Fibroblast of the aortic adventitia (primary cell): ENCODE results near the gene ANKFY1. TPM values are rescaled to one million over a fixed set of nuclear protein-coding genes. Genes with fewer than 3 reads are reported as not detected.

Experiments
- DNase-seq: peaks from one replicate; pipeline ENCODE4 v3.0.0-alpha.2; 2010; ENCODE audit warnings: low read depth
- H3K4me3 ChIP-seq: 2 replicates; pipeline ENCODE4 v1.5.1; 2011; ENCODE audit warnings: low read depth, mild to moderate bottlenecking, control low read depth, low read length, moderate library complexity
- small RNA-seq: library from RNA; depleted of rRNA; stranded (forward); fragments of <200 nt; gene quantifications from one replicate; pipeline ENCODE3, GENCODE V24; 2012
- total RNA-seq: library from RNA; depleted of rRNA; stranded (reverse); fragments of >200 nt; gene quantifications from 2 replicates; pipeline ENCODE4 v1.2.3, GENCODE V29; 2012; ENCODE audit warnings: low replicate concordance
- TF ChIP-seq, protein P1 (sequence below): IDR thresholded peaks from 2 replicates; pipeline ENCODE4 v1.5.1; 2011; ENCODE audit warnings: mild to moderate bottlenecking, low read length, control low read depth, inconsistent platforms; ENCODE audit not compliant: insufficient read depth

The ANKFY1 gene
- total RNA-seq, 1 donor: 55.0 TPM

DNA sequence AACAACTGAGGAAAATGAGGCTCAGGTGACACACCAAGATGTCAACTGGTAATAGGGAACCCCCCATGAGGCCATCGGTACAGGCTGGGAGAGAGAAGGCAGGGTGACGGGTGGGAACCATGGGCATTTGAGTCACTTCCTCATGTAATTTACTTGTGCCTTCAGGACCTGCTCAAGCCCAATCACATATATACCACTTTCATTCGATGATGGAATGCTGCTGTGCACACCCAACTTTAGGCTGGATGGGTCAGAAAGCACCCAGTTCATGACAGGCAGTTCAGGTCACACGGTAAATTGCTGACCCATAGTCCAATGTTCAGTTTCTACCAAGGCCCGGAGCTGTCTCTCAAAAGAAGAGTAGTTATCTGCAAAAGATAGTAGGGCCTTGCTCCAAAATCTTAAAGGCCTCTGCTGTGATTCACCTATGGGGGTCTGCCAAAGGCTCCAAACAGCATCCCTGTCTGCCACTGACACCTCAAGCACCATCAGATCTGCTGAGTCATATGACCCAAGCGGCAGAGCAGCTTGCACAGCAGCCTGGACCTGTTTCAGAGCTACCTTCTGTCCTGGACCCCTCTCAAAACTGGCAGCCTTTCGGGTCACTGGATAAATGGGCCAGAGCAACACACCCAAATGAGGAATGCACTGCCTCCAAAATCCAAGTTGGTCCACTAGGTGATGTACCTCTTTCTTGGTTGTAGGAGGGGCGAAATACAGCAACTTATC, 145.6 kb downstream of the ANKFY1 start:
- TF ChIP-seq, protein P1, sequence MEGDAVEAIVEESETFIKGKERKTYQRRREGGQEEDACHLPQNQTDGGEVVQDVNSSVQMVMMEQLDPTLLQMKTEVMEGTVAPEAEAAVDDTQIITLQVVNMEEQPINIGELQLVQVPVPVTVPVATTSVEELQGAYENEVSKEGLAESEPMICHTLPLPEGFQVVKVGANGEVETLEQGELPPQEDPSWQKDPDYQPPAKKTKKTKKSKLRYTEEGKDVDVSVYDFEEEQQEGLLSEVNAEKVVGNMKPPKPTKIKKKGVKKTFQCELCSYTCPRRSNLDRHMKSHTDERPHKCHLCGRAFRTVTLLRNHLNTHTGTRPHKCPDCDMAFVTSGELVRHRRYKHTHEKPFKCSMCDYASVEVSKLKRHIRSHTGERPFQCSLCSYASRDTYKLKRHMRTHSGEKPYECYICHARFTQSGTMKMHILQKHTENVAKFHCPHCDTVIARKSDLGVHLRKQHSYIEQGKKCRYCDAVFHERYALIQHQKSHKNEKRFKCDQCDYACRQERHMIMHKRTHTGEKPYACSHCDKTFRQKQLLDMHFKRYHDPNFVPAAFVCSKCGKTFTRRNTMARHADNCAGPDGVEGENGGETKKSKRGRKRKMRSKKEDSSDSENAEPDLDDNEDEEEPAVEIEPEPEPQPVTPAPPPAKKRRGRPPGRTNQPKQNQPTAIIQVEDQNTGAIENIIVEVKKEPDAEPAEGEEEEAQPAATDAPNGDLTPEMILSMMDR: no peak
- DNase-seq: no peak
- H3K4me3 ChIP-seq: no peak overlapping the region

DNA sequence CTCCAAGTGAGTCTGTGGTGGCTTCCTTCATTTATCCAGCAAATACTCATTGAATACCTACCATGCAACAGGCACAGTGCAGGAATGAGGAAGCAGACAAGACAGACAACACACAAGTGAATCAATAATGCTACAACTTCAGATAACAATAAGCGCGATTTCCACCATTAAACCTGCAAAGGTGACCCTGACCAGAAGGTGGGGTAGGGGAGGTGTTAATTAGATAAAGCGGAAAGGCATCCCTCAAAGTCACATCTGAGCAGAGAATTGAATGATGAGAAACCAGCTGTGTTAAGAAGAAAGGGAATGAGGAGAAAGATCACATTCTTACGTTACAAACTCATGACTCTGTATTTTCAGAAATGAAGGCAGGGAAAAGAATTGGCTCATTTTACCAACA, 147.3 kb downstream of the ANKFY1 start:
- DNase-seq: no peak
- TF ChIP-seq, protein P1: no peak
- no peak overlapping the region for H3K4me3 ChIP-seq

Small RNAs within 50 kb of the gene (small RNA-seq; reads per million reads assigned to genes)
- gene RF00019: not detected

Other genes starting within 250 kb of the ANKFY1 start
- 39.4 and 41.4 TPM in 2 replicates for gene ZZEF1, start 120.9 kb downstream of the ANKFY1 start, total RNA-seq
- 29.6 and 57.9 TPM in 2 replicates for gene CYB5D2, start 120.8 kb downstream of the ANKFY1 start, total RNA-seq
- gene UBE2G1, start 102.7 kb upstream of the ANKFY1 start, total RNA-seq: 39.3 and 52.0 TPM in 2 replicates
- not detected in 2 replicates for gene SPNS3, start 170.0 kb upstream of the ANKFY1 start, total RNA-seq
- gene SPNS2, start 234.9 kb upstream of the ANKFY1 start, total RNA-seq: 0.16 and 0.27 TPM in 2 replicates